CD4-positive, alpha-beta T cell (primary cell): ENCODE results near the gene MAPT. TPM values are rescaled to one million over a fixed set of nuclear protein-coding genes. Genes with fewer than 3 reads are reported as not detected.
"Not testable (repeated sequence)": the region's sequence is repeated elsewhere in the genome, so short reads cannot be mapped to it uniquely, and the experiment has no call there.

Experiments
- ATAC-seq: fragments of 200-7000 bp; cut with Tn5 transposase; one replicate; pipeline ENCODE4 v1.10.0; 2022; ENCODE audit warnings: mild to moderate bottlenecking; ENCODE audit not compliant: poor library complexity
- CTCF ChIA-PET: fragments of 350-600 bp; sonication (Branson Sonifier 250); formaldehyde crosslinking; loops from one replicate; lab custom pipeline; 2021; ENCODE audit warnings: antibody characterized with exemption, inconsistent platforms; lab: Charles Lee
- POLR2A ChIA-PET: fragments of 350-600 bp; sonication (Branson Sonifier 250); formaldehyde crosslinking; loops from one replicate; lab custom pipeline; 2021; ENCODE audit warnings: antibody characterized with exemption, inconsistent platforms; lab: Charles Lee
- DNase-seq, 14 experiments: peaks; one replicate each; pipeline ENCODE4 v3.0.0-alpha.2; 2013 to 2020; ENCODE audit warnings: mixed read lengths in 2 of 14
- H3K27ac ChIP-seq, 2 donors: one replicate each; pipeline versions ENCODE4 v1.5.1 to v1.7.0; 2013; ENCODE audit warnings: low read length in 2 of 2, low read depth in 1 of 2, mild to moderate bottlenecking in 1 of 2
- H3K27me3 ChIP-seq, 2 experiments: 1 replicate in 1 of 2; 2 replicates in 1 of 2; pipeline versions ENCODE4 v1.6.1 to v1.7.0; 2013; ENCODE audit warnings: low read length in 2 of 2, control low read depth in 1 of 2, mild to moderate bottlenecking in 1 of 2, moderate library complexity in 1 of 2; ENCODE audit not compliant: insufficient read depth in 2 of 2, control insufficient read depth in 1 of 2
- H3K36me3 ChIP-seq: one replicate; pipeline ENCODE4 v1.6.1; 2013; ENCODE audit warnings: low read length, control low read depth; ENCODE audit not compliant: insufficient read depth
- H3K4me1 ChIP-seq: one replicate; pipeline ENCODE4 v1.6.1; 2013; ENCODE audit warnings: low read length, control low read depth; ENCODE audit not compliant: insufficient read depth
- H3K4me3 ChIP-seq: one replicate; pipeline ENCODE4 v1.5.1; 2013; ENCODE audit warnings: mild to moderate bottlenecking, low read length, moderate library complexity
- H3K9me3 ChIP-seq, 2 experiments: 1 replicate in 1 of 2; 2 replicates in 1 of 2; pipeline versions ENCODE4 v1.6.1 to v1.7.0; 2013; ENCODE audit warnings: low read length in 2 of 2, mild to moderate bottlenecking in 2 of 2, control low read depth in 1 of 2, moderate library complexity in 1 of 2; ENCODE audit not compliant: control insufficient read depth in 1 of 2, insufficient read depth in 1 of 2
- H3K27ac Mint-ChIP-seq: one replicate; pipeline ENCODE4 v1.8.0; 2020; ENCODE audit warnings: mixed read lengths
- H3K27me3 Mint-ChIP-seq: one replicate; pipeline ENCODE4 v1.8.0; 2021; ENCODE audit warnings: mixed read lengths
- H3K36me3 Mint-ChIP-seq: one replicate; pipeline ENCODE4 v1.8.0; 2021; ENCODE audit warnings: low read depth, mixed read lengths
- H3K4me1 Mint-ChIP-seq: one replicate; pipeline ENCODE4 v1.8.0; 2021; ENCODE audit warnings: low read depth, mixed read lengths
- H3K4me3 Mint-ChIP-seq: one replicate; pipeline ENCODE4 v1.8.0; 2020; ENCODE audit warnings: mild to moderate bottlenecking, mixed read lengths
- H3K9me3 Mint-ChIP-seq: one replicate; pipeline ENCODE4 v1.8.0; 2020; ENCODE audit warnings: mixed read lengths
- CTCF ChIP-seq: fragments of 200-600 bp; IDR thresholded peaks from one replicate; pipeline ENCODE4 v1.8.0; 2022; ENCODE audit warnings: antibody characterized with exemption, mild to moderate bottlenecking
- intact Hi-C, 2 experiments: fragments of 100-400 bp; cut with DNase I in 1 of 2; cut with micrococcal nuclease in 1 of 2; formaldehyde crosslinking; loops; one replicate each; pipeline versions ENCODE4 v1.15.1 to v1.9.0; 2023 to 2025; cut with DNase I, micrococcal nuclease
- total RNA-seq, 174 experiments: library from RNA in 2 of 174; stranded (reverse) in 2 of 174; gene quantifications; one replicate each; pipeline ENCODE4 v1.2.3 and lab custom pipeline; 2021 to 2026

Gene MAPT
- total RNA-seq, 2 experiments from 2014 or later, result 0.41 to 0.53 TPM

- intact Hi-C loops, result no loop called here
- TF ChIP-seq CTCF, result no peak
- ChIA-PET CTCF (interaction anchor here (0.6 kb wide), 1 partner anchor 1828 kb away, joined by 3 read pairs; no protein-coding TSS in a partner anchor), POLR2A (no interaction called here)
- Mint-ChIP-seq H3K9me3 (no peaks in the 10 kb centered on the region), H3K27ac (no peak overlapping the region), H3K4me1 (peaks cover 5% of the 10 kb centered on the region), H3K36me3 (no peaks in the 10 kb centered on the region), H3K27me3 (no peaks in the 10 kb centered on the region), H3K4me3 (no peak overlapping the region)
- Histone ChIP-seq H3K27me3 (no peaks in the 10 kb centered on the region), H3K9me3 (no peaks in the 10 kb centered on the region), H3K4me3 (no peak overlapping the region), H3K36me3 (no peaks in the 10 kb centered on the region), H3K27ac (no peak overlapping the region), H3K4me1 (peaks cover 8% of the 10 kb centered on the region)
- DNase-seq (no peak), ATAC-seq (no peak)
These were observed 119.3 kb downstream of the MAPT start for GRCh38 chr17:46013502-46014165.

GRCh38 chr17:46019408-46019925 is 125.1 kb downstream of the MAPT start:
- Histone ChIP-seq H3K4me1 (peaks cover 40% of the 10 kb centered on the region), H3K27ac (peak overlapping the region; percentile 37 to 50)
- H3K9me3 Mint-ChIP-seq, H3K9me3 ChIP-seq, H3K4me3 ChIP-seq, DNase-seq, H3K36me3 ChIP-seq, H3K27me3 ChIP-seq, H3K27me3 Mint-ChIP-seq, H3K4me3 Mint-ChIP-seq, H3K36me3 Mint-ChIP-seq, intact Hi-C loops, ATAC-seq: not testable (repeated sequence)
- Mint-ChIP-seq H3K4me1 (peaks cover 24% of the 10 kb centered on the region), H3K27ac (peak overlapping the region; percentile 90)
- ChIA-PET POLR2A (interaction anchor here (0.6 to 2.2 kb wide), 3 partner anchors 174 to 248 kb away, joined by 3 to 14 read pairs (median 4); partner anchors contain the start of gene KANSL1), CTCF (interaction anchor here (1.1 to 2.2 kb wide), 2 partner anchors 174 kb away, joined by 3 to 6 read pairs; partner anchors contain the start of gene KANSL1)

GRCh38 chr17:46020023-46020761 is 125.8 kb downstream of the MAPT start:
- peak overlapping the region; percentile 50 to 71 for H3K27ac ChIP-seq
- peak; percentile 33 to 89 (median 58) for DNase-seq

More at GRCh38 chr17:46020023-46020761, 125.8 kb downstream of the MAPT start:
- Mint-ChIP-seq H3K9me3 (no peaks in the 10 kb centered on the region), H3K36me3 (no peaks in the 10 kb centered on the region), H3K27me3 (no peaks in the 10 kb centered on the region), H3K27ac (peak overlapping the region; percentile 90), H3K4me1 (peaks cover 24% of the 10 kb centered on the region), H3K4me3 (peak overlapping the region; percentile 34)
- ChIA-PET CTCF (interaction anchor here (1.4 to 2.2 kb wide), 2 partner anchors 24 to 173 kb away, joined by 3 to 6 read pairs; partner anchors contain the start of gene KANSL1), POLR2A (interaction anchor here (0.9 to 2.2 kb wide), 3 partner anchors 24 to 247 kb away, joined by 4 to 14 read pairs (median 5); partner anchors contain the start of gene KANSL1)
- intact Hi-C loops, result no loop called here
- H3K4me1 ChIP-seq, result peaks cover 40% of the 10 kb centered on the region
- TF ChIP-seq CTCF, result no peak
- H3K27me3 ChIP-seq, result no peaks in the 10 kb centered on the region
- H3K9me3 ChIP-seq, result no peaks in the 10 kb centered on the region
- H3K36me3 ChIP-seq, result peaks cover 4% of the 10 kb centered on the region
- H3K4me3 ChIP-seq, result no peak overlapping the region
- ATAC-seq, result peak; percentile 97
